Iris pigment epithelial cell (primary cell): ENCODE data around the gene NLN.

Experiments
- DNase-seq: peaks from one replicate; pipeline ENCODE4 v3.0.0-alpha.2; 2011; ENCODE audit warnings: low read depth

Gene NLN

DNA sequence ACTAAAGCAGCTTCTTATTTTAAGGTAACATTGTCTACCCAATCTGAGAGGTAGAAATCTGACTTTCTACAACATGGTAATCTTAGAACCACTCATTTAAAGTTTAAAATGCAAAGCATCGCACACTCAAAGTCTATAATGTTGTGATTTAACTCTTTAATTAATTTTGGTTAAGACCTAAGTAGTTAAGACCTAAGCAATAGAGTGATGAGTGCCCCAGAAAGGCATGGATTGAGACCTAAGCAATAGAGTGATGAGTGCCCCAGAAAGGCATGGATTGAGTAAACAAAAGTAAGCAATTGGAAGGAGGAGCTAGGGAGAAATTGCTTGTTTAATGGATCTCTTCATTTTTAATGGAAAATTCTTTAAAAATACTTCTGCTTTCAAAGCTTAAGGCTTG, 86.8 kb downstream of the NLN start:
- DNase-seq: peak; percentile 76

DNA sequence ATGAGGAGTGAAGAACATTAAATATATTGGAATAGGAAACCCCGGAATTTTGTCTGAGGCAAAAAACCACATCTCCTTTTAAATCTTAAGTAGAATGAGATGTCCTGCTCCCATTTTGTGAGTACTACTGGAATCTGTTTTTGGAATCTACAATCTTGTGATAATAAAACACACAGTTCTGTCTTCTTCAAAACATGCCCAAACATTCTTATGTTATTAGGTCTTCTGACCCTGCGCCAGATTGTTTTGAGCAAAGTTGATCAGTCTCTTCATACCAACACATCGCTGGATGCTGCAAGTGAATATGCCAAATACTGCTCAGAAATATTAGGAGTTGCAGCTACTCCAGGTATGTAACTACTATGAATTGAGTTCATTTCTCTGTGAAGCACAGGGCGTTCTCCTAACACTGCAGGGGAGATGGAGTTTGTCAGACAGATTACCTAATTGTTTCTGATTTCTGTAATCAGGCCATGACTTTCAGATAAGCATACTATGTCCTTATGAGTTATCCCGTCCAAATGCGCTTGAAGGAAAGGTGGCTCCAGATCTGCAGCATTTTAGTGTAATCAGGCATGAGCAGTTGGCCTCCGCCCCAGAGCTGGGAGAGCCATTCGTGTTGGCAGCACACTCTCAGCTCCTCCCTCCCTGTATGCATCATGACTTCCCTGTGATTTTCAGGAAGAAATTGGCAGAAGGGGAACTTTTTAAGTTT, 88.0 kb downstream of the NLN start:
- DNase-seq: peak; percentile 83

DNA sequence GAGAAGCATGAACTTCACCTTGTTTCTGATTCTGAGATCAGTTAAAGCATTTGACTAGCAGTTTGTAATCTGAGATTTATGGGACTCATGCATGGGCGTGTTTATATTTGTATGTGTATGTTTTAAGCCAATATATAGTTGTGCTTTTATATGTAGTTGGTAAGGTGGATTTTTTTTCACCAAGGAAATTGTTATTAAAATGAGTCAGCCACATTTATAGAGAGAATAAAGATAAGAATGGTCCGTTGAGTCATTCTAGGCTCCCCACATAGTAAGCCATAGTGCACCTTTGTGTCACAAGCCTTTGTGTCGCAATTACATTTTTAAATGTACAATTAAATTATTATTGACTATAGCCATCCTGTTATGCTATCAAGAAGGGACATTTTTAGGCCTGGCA, 89.0 kb downstream of the NLN start:
- DNase-seq: peak; percentile 78

DNA sequence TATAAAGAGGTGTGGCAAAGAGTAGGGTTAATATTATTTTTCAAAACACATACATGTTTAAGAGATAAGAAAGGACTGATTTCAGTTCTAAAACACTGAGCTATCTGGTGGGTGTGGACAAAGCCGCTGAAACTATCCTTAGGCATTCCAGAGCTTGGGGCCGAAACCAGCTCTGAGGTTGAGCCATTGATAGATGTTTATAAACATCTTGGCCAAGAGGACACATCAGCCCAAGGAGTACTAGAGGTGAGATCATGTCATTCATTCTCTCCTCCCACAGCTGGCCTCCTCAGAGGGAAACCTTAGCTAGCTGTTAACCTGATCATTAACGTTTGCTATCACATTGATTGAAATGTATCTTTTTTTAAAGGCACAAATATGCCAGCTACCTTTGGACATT, 89.9 kb downstream of the NLN start:
- peak; percentile 71 for DNase-seq

DNA sequence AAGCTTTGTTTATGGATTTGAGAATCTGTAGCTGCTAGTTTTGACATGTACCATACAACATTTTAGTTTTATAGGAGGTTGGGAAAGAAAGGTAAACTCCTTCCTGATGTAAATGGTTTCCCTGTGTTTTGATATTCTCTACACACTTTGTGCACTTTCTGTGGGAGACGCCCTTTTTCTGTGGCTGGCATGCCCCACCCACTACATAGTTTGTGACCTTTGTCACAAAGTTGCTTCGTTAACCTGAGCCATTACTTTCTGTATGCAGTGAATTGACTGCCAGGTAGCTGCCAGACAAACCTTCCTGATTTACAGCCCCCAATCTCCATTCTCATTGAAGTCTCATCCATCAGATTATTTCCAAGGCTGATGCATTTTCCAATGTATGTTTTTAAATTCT, 90.6 kb downstream of the NLN start:
- no peak for DNase-seq

DNA sequence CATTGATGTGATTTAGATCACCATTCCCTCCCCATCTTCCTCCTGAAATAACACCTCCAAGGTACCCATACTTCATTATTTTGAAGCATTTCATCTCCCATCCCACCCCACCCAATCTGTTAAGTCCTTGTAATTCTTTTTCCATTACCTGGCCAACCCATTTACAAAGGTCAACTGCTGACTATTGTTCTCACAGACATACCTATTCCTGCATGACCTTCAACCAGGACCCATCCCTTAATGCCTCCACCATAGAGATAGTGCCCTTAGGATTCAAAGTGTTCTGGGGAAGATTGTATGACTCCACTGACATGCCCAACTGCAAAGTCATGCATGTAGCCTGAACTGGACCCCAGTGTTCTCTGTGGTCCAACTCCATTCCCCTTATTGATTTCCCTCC, 91.2 kb downstream of the NLN start:
- no peak for DNase-seq

DNA sequence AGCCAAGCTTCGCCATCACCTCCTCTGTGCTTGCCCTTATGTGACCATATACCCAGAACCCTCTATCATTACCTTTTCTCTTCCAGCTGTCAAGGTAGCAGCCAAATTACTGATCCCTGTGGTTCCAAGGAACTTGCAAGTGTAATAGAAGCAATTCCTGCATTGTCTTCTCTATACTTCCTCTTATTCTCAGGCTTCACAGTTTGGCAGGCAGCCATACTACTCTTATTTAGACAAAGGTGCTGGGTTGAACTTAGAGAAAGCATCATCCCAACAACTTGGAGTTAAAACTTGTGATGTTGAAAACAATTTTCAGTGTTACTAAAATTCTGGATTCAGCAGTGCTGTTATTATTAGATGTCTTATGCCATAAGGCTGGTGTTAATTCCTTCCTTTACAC, 93.2 kb downstream of the NLN start:
- no peak for DNase-seq

DNA sequence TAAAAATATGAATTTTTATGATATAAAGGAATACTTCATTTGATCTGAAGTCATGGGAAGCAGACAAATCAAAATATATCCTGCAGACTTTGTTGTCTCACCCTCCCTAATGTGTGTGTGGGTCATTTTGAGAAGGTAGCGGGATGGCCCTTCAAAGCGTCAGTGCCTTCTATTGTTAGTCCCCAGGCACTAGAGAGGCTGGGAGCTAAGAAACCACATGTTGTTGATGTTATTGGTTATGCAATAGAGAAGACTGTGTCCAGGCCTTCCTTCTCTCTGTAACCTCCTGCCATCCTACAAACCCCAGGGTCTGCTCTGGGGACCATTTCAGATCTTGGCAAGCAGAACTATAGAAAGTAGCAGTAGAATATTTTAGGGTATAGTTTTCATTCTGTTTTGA, 94.7 kb downstream of the NLN start:
- DNase-seq: no peak

DNA sequence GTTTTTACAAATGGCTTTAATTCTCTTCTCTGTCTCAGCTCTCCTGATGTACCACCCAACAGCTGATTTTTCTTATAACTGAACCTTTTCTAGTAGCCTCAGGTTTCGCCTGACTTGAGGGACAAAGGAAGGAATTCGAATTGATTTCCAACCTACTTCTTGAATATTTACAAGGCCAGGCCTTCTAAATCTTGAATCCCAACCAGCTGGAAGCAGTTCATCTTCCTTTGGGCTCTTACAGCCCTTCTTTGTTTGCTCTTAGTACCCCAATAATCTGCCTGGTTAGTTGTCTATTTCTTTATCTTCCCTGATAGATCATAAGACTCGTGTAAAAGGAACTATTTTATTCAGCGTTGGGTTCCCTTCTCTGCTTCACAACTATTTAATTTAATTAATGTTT, 95.9 kb downstream of the NLN start:
- DNase-seq: no peak

DNA sequence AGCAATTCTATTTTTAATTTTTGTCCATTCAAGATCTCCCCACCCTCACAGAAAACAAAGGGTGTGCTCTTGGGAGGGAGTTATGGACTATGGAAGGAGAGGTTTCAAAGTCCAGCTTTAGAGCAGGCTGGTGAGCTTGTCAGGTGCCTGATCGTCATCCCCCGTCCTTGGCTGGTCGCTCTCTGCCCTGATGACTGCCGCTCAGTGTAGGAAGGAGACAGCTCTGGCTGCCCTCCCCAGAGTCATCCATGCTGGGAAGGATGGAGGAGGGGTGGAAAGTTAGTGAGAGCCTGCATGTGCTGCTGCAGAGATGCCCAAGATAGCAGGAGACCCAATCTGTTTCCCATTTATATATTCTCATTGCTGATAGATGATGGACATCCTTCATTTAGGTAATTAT, 96.6 kb downstream of the NLN start:
- DNase-seq: no peak

DNA sequence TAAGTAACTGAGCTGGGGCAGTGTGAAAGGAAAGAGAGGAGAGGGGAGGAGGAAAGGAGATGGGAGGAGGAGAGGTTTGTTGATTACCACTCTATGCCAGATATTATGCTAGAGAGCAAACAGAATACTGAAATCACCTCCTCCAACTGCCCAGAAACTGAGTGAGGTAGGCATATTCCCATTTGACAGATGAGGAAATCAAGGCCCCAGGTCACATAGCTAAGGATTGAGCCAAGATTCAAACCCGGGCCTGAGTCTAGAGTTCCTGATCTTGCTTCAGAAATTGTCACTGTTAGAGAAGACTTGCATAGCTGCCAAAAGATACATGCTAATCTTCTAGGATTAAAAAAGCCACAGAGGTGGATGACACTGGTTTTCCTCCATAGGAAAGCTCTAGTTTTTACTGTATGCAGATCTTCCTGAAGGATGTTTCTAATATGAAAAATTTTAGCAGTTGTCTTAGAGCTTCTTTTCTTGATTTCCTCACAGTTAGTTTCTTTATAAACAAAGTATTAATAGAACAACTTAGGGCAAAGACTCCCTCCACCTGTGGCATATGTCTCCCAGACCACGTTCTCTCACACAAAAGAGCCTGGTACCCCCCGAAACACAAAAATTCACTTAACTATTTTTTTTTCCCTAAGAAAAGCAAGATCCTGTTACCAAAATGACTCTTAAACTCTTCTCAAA, 97.4 kb downstream of the NLN start:
- DNase-seq: no peak

DNA sequence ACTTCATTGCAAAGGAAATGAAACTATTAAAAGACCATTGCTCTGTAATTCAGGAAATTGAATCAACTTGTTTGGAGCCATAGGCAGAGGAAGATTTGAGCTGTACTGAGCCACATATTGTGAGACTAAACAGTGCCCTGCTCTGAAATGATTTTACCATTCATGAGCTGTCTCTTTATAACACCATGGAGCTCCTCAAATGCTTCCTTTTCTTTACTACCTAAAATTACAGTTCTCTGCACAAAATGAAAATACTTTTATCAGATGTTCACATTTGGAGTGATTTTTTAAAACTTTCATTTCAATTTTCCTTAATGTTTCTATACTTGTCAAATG, 97.9 kb downstream of the NLN start:
- no peak for DNase-seq

DNA sequence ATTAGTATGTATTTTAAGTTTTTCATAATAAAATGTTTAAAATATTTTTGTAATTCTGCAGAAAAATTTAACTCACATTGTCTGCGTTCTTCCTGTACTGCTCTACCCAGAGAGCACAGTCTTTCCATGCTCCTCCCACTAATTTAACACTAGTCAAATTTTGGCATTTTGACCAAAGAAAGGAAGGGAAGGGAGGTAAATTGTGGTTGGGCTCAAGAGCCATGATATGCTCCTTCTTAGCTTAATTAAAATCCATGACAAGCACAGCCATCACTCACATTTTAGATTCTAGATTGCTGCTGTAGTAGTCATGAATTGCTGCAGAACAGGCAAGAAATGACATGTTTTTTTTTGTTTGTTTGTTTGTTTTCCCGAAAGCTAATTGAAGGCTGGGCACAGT, 98.4 kb downstream of the NLN start:
- no peak for DNase-seq

DNA sequence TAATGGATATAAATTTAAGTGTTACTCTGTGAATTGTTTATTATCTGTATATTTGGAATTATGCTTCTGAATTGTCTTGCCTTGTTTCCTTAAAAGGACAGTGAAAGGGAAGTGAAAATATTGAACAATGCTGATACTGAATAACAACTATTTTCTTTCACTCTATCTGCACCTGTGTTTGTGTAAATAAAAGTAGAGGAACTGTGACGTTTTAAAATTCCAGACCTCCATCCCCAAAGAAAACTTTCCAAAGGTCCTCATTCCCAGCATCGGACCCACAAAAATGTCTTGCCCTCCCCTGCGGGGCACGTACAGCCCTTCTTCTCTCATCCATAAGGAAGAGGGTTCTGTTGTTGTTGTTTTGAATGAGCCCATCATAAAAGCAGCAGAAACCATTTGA, 100.0 kb downstream of the NLN start:
- DNase-seq: no peak

DNA sequence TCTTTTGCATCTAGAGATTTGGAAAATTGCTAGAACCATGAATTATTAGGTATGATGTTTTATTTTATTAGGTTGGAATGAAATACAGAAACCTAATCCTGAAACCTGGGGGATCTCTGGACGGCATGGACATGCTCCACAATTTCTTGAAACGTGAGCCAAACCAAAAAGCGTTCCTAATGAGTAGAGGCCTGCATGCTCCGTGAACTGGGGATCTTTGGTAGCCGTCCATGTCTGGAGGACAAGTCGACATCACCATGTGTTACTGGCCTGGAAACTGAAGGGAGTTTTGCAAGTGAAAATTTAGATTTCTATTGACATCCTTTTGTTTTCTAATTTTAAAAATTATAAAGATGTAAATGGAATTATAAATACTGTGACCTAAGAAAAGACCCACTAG, 100.7 kb downstream of the NLN start:
- no peak for DNase-seq

DNA sequence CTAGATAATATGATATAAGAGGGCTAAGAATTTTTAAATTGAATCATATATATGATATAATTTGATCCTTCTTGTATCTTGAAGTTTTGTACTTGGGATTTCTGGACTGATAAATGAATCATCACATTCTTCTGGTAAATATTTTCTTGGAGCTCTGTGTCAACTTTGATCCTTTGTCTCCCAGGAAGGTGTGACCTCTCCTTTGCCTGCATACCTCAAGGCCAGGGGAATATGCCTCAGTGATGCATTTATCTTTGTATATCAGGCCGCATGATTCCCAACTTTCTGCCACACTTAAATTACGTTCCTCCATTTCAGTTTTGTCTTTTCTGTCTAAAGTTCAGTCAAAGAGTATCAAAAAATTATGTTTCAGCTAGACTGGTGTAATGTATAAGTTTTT, 101.2 kb downstream of the NLN start:
- DNase-seq: no peak

DNA sequence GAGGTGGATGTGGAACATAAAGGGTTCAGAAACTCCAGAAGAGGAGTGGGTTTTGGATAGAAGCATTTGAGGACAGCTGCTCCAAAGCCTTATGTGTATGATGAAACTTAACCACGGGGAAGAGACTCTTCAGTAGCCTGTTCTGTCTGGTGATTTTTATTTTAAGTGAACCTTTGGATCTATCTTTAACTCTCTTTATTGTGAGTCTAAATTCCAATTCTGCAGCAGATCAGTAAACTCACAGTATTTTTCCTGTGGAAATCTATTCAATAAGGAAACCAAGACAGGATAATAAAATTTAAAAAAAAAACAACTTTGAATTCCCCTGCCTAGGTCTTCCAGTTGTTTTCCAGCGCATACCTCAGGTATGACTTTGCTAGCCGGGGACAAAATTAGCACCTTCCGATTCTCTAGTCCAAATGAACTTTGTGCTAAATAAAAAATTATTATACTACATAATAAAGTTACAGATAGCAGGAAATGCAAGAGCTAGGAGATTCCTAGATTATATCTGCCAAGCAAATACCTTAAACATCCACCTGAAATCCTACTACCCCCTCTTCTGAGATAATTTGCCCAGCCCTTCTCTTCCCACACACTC, 101.9 kb downstream of the NLN start:
- no peak for DNase-seq

DNA sequence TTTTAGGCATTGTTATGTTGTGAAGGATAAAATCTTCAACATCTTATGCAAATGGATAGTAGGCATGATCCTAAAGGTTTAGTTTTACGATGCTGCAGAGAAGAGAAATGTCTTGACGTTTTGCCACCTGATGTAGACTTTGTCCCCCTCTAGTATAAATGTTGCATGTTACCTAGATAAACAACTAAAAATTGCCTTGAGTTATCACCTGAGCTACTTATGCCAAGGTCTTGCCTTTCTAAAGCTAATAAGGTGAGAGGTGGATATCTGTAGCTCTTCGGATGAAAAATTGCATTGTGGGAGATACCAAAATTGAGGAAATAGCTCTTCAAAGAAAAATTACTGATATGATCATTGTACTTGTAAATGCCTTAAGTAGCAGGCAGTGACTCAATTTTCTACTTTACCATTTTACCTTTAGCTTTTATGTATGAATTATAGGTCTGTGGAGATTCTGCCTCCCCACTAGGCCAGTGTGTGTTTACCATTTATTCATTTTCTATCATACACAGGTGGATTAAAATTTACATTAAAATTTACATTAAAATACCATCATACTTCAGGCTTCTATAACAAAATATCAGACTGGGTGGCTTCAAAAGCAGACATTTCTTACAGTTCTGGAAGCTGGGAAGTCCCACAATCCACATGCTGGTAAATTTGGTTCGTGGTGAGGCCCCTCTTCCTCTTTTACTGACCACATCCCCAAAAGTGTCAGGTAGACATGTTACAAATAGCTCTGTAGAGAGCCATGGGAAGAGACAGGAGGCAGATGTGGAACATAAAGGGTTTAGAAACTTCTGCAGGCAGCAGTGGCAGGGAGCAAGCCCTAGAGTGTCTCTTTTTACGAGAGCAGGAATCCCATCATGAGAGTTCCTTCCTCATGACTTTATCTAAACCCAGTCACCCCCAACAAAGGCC, 103.7 kb downstream of the NLN start:
- DNase-seq: no peak

DNA sequence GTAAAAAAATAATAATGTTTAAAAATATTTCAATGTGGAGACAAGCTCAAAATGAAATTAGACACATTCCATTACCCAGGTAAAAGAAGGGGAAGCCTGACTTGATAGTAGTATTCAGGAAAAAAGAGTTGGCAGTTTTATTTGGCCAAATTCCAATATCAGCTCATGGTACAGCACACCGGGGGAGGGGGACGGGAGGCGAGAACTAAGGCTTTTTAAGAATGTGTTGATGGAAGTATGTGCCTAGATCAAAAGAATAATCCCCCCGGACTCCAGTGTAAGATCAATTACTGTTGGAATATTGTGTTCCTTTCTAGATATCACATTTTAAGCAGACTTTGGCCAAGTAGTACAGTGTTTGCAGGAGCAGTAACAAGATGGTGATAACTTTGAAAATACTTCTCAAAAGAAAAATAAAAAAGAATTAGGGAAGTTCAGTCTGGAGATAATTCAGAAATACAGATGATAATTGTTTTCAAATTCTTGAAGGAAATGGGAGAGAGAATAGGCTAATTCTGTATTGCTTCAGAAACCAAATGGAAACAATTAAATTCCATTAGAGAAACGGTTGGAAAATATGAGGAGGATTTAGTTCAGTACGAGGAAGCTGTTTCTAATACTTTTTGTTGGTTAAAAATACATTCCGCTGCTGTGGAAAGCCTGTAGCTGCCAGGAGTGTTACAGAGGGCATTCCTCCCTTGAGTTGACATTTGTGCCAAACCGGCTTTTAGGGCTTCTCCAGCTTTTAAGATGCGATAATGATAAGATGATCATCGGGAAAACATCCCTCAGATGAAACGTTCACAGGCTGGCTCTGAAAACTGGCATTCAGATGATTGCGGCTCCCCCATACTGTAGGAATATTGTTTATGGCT, 106.3 kb downstream of the NLN start:
- DNase-seq: no peak

DNA sequence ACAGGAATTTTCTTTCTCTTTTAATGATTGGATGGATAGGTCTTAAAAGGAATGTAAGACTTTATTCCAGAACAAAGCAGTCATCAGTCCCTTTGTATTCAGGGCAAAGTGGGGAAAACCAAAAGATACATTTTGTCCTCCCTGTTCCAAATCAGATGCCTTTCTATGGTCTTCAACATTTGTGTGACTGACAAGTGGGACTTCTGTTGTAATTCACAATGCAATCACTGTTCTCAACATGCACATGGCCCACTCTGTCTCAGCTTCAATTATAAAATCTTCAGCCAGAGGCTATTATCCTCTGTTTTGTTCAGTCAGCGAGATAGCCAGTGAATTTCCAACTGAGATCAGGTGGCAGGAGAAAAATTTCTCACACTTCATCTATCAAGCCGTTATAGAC, 108.9 kb downstream of the NLN start:
- no peak for DNase-seq

DNA sequence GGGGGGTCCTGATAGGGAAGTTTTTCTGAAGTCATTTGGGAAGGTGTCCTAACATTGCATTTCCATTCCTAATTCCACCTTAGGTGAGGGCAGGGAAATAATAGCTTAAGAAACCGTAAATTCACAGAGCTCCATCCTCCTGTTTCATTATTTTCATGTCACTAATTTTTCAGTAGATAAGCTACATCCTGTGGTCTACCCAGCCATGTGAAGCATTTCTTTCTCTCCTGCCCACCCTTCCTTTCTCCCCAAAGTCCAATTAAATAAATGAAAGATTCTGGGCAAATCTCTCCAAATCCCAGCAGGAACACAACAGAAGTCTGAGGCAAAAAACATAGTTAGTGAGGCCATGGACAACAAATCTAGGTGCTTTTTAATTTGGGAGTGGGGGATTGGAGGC, 109.3 kb downstream of the NLN start:
- DNase-seq: no peak

DNA sequence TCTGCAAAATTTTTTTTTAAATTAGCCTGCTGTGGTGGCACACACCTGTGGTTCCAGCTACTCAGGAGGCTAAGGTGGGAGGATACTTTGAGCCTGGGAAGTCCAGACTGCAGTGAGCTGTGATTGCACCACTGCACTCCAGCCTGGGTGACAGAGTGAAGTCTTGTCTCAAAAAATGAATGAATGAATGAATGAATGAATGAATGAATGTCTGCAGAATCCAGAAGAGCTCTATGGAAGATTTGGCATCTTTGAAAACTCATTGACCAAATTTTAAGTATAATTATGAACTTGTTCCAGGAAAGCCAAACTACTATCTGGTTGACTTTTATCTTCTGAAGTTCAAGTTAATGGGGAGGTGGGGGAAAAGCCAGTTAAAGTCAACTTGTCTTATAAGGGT, 110.1 kb downstream of the NLN start:
- no peak for DNase-seq
